Spleen (tissue), 11 donors: Measurements from ENCODE around the gene COLEC12. TPM values are rescaled to one million over a fixed set of nuclear protein-coding genes. Genes with fewer than 3 reads are reported as not detected.

Experiments used
- DNase-seq: peaks from one replicate; pipeline ENCODE4 v3.0.0-alpha.2; 2020
- H3K27ac ChIP-seq, 8 donors: fragments of 200-600 bp; sonication (generic) in 7 of 8; 1 replicate in 4 of 8; 2 replicates in 4 of 8; pipeline versions ENCODE4 v1.5.0 to v1.8.0; 2016 to 2021; ENCODE audit warnings: inconsistent platforms in 4 of 8, mild to moderate bottlenecking in 4 of 8, moderate library complexity in 1 of 8
- H3K27me3 ChIP-seq, 7 donors: fragments of 200-600 bp; sonication (generic) in 6 of 7; replicated peaks in 1 of 7; 1 replicate in 4 of 7; 2 replicates in 3 of 7; pipeline versions ENCODE4 v1.5.0 to v1.8.0; 2016 to 2021; ENCODE audit warnings: inconsistent platforms in 3 of 7, mild to moderate bottlenecking in 1 of 7
- H3K36me3 ChIP-seq, 6 donors: fragments of 200-600 bp; sonication (generic) in 5 of 6; 1 replicate in 4 of 6; 2 replicates in 2 of 6; pipeline versions ENCODE4 v1.5.0 to v1.8.0; 2016 to 2021; ENCODE audit warnings: inconsistent platforms in 2 of 6
- H3K4me1 ChIP-seq, 6 donors: fragments of 200-600 bp; sonication (generic) in 5 of 6; 1 replicate in 3 of 6; 2 replicates in 3 of 6; pipeline versions ENCODE4 v1.5.0 to v1.8.0; 2016 to 2021; ENCODE audit warnings: inconsistent platforms in 3 of 6
- H3K4me3 ChIP-seq, 8 donors: fragments of 200-600 bp; sonication (generic) in 7 of 8; 1 replicate in 4 of 8; 2 replicates in 4 of 8; pipeline versions ENCODE4 v1.5.0 to v1.8.0; 2016 to 2021; ENCODE audit warnings: inconsistent platforms in 4 of 8, mild to moderate bottlenecking in 4 of 8, moderate library complexity in 2 of 8
- H3K9me3 ChIP-seq, 8 donors: fragments of 200-600 bp; sonication (generic) in 7 of 8; 1 replicate in 4 of 8; 2 replicates in 4 of 8; pipeline versions ENCODE4 v1.5.0 to v1.8.0; 2016 to 2021; ENCODE audit warnings: inconsistent platforms in 4 of 8
- POLR2A ChIP-seq, 3 donors: fragments of 450-650 bp; IDR thresholded peaks; one replicate each; pipeline ENCODE4 v1.5.1; 2017; ENCODE audit warnings: antibody characterized with exemption in 3 of 3, mild to moderate bottlenecking in 1 of 3
- POLR2AphosphoS5 ChIP-seq, 3 donors: sonication (generic); formaldehyde crosslinking; IDR thresholded peaks; one replicate each; pipeline ENCODE4 v1.5.1; 2017; ENCODE audit warnings: antibody characterized with exemption in 3 of 3
- WGBS, 5 donors: extraction: QIAGEN DNeasy Blood & Tissue Kit in 3 of 5; methylation state at CpG; one replicate each; pipeline versions ENCODE4 v1.1.5 to v1.1.7; 2013 to 2018; 5-methylcytosine and 5-hydroxymethylcytosine counted together
- intact Hi-C: fragments of 100-400 bp; cut with DNase I; formaldehyde crosslinking; loops from one replicate; pipeline ENCODE4 v1.15.0; 2023; ENCODE audit warnings: low total_unique reads
- polyA plus RNA-seq, 3 donors: library from polyadenylated mRNA; stranded (reverse); fragments of 200-250 nt; gene quantifications; one replicate each; pipeline ENCODE4 v1.2.1, GENCODE V29; 2013
- total RNA-seq, 7 donors: library from RNA; depleted of rRNA in 3 of 7; stranded (reverse); fragments of >200 nt in 3 of 7; fragmentation: NEBNext Ultra II Directional in 4 of 7; extraction: Animal tissue kit (Norgen Biotek cat#: 25700) in 4 of 7; gene quantifications; one replicate each; pipeline versions ENCODE4 v1.1.0 to v1.2.1, GENCODE V29; 2016 to 2021
- TF ChIP-seq, protein P1 (sequence below), 11 experiments: fragments of 200-600 bp in 7 of 11; fragments of 450-650 bp in 4 of 11; sonication (generic) in 4 of 11; IDR thresholded peaks in 8 of 11; conservative IDR thresholded peaks in 3 of 11; 1 replicate in 7 of 11; 2 replicates in 4 of 11; pipeline versions ENCODE4 v1.4.0 to v1.8.0; 2016 to 2021; ENCODE audit warnings: antibody characterized with exemption in 11 of 11, inconsistent platforms in 4 of 11, mild to moderate bottlenecking in 1 of 11
- donor health status: healthy with polysubstance abuse.
- donor health status: DM: no; HTN: no; CAD: no; lungs with moderate emphysema.
- donor health status: DM: no; HTN: no; CAD: no.
- donor health status: Bipolar disorder and iron deficiency.
- donor health status: healthy.
- donor health status: DM: no; HTN: no; CAD: no.
- donor health status: DM: yes; HTN: yes; CAD: no.

The COLEC12 gene
- total and polyA plus RNA-seq, 10 donors, result 0.13 to 4.5 (median 1.0) TPM

- intact Hi-C loops, result no loop called here
- H3K4me1 ChIP-seq, result peaks cover 6 to 16% (median 12%) of the 10 kb centered on the region in 6 donors
Measured at GRCh38 chr18:495452-495851, 5.0 kb downstream of the COLEC12 start.

DNA sequence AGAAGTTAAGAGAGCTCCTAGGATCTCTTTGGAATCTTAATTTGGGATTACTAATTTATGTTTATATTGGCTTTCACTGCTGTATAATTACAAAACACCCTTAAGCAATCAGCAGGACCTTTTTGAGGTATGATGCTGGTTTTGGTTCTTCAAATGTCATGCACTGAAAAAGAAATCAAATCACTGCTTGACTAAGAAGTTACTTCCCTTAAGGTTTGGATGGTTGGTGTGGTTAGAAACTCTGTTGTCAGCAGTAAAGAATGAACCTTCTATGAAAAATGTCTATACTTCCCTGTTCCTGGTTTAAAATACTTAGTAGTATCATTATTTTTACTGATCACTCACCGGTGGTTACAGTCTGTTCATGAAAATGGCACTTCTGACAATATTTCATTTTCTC, 5.5 kb downstream of the COLEC12 start:
- Histone ChIP-seq H3K4me3 (no peak overlapping the region), H3K27me3 (peaks cover 0 to 47% (median 19%) of the 10 kb centered on the region in 7 donors), H3K27ac (no peak overlapping the region), H3K36me3 (no peaks in the 10 kb centered on the region), H3K4me1 (peaks cover 3 to 12% (median 9%) of the 10 kb centered on the region in 6 donors), H3K9me3 (no peaks in the 10 kb centered on the region)
- DNase-seq, result no peak
- intact Hi-C loops, result no loop called here
- TF ChIP-seq POLR2A (IDR thresholded peaks at IDR 0.05) (no peak), POLR2AphosphoS5 (IDR thresholded peaks at IDR 0.05) (no peak)
- TF ChIP-seq, protein P1, sequence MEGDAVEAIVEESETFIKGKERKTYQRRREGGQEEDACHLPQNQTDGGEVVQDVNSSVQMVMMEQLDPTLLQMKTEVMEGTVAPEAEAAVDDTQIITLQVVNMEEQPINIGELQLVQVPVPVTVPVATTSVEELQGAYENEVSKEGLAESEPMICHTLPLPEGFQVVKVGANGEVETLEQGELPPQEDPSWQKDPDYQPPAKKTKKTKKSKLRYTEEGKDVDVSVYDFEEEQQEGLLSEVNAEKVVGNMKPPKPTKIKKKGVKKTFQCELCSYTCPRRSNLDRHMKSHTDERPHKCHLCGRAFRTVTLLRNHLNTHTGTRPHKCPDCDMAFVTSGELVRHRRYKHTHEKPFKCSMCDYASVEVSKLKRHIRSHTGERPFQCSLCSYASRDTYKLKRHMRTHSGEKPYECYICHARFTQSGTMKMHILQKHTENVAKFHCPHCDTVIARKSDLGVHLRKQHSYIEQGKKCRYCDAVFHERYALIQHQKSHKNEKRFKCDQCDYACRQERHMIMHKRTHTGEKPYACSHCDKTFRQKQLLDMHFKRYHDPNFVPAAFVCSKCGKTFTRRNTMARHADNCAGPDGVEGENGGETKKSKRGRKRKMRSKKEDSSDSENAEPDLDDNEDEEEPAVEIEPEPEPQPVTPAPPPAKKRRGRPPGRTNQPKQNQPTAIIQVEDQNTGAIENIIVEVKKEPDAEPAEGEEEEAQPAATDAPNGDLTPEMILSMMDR (IDR thresholded peaks at IDR 0.05 in 8 of 11, conservative IDR thresholded peaks at IDR 0.05 in 3 of 11), result no peak
- WGBS, 5 donors, result 64 to 83% (median 71%) methylated on average over 1 of the region's 1 CpG

More at GRCh38 chr18:495452-495851, 5.0 kb downstream of the COLEC12 start:
- H3K27ac ChIP-seq, result no peak overlapping the region
- peaks cover 0 to 51% (median 22%) of the 10 kb centered on the region in 7 donors for H3K27me3 ChIP-seq
- no peak overlapping the region for H3K4me3 ChIP-seq
- no peak for TF ChIP-seq POLR2A (IDR thresholded peaks at IDR 0.05)
- no peak for TF ChIP-seq POLR2AphosphoS5 (IDR thresholded peaks at IDR 0.05)
- TF ChIP-seq, protein P1 (IDR thresholded peaks at IDR 0.05 in 8 of 11, conservative IDR thresholded peaks at IDR 0.05 in 3 of 11), result no peak
- no peaks in the 10 kb centered on the region for H3K36me3 ChIP-seq
- DNase-seq, result no peak
- 78 to 89% (median 85%) methylated on average over 7 of the region's 7 CpGs for WGBS, 5 donors
- H3K9me3 ChIP-seq, result no peaks in the 10 kb centered on the region

GRCh38 chr18:493986-494983, 6.2 kb downstream of the COLEC12 start:
- Histone ChIP-seq H3K4me3 (no peak overlapping the region), H3K9me3 (no peaks in the 10 kb centered on the region), H3K27me3 (peaks cover 0 to 39% (median 12%) of the 10 kb centered on the region in 7 donors), H3K27ac (no peak overlapping the region), H3K4me1 (peaks cover 0 to 5% (median 2%) of the 10 kb centered on the region in 6 donors), H3K36me3 (no peaks in the 10 kb centered on the region)
- WGBS, 5 donors, result 70 to 82% (median 76%) methylated on average over 5 of the region's 5 CpGs
- TF ChIP-seq, protein P1 (IDR thresholded peaks at IDR 0.05 in 8 of 11, conservative IDR thresholded peaks at IDR 0.05 in 3 of 11), result no peak
- TF ChIP-seq POLR2AphosphoS5 (IDR thresholded peaks at IDR 0.05) (no peak), POLR2A (IDR thresholded peaks at IDR 0.05) (no peak)
- intact Hi-C loops, result no loop called here
- no peak for DNase-seq

GRCh38 chr18:492451-492850, 8.1 kb downstream of the COLEC12 start:
- intact Hi-C loops, result no loop called here
- WGBS, 5 donors, result 65 to 79% (median 68%) methylated on average over 5 of the region's 5 CpGs
- DNase-seq, result no peak

More at GRCh38 chr18:492451-492850, 8.1 kb downstream of the COLEC12 start:
- H3K9me3 ChIP-seq, result no peaks in the 10 kb centered on the region
- H3K36me3 ChIP-seq, result no peaks in the 10 kb centered on the region
- TF ChIP-seq POLR2A (IDR thresholded peaks at IDR 0.05) (no peak), POLR2AphosphoS5 (IDR thresholded peaks at IDR 0.05) (no peak)
- TF ChIP-seq, protein P1 (IDR thresholded peaks at IDR 0.05 in 8 of 11, conservative IDR thresholded peaks at IDR 0.05 in 3 of 11), result no peak
- H3K4me3 ChIP-seq, result no peak overlapping the region
- no peaks in the 10 kb centered on the region for H3K4me1 ChIP-seq
- peaks cover 0 to 21% (median 0%) of the 10 kb centered on the region in 7 donors for H3K27me3 ChIP-seq
- H3K27ac ChIP-seq, result no peak overlapping the region
